GM18505 (cell line): ENCODE results near the gene SCRN1.

Source experiments
- ATAC-seq: cut with Tn5 transposase; IDR thresholded peaks from one replicate; pipeline ENCODE4 v1.9.1; 2021; ENCODE audit not compliant: unreplicated experiment
- POLR2A ChIP-seq: IDR thresholded peaks from 4 replicates; pipeline ENCODE4 v1.6.1; 2011; ENCODE audit warnings: borderline replicate concordance; ENCODE audit not compliant: insufficient read depth, insufficient read length; ENCODE audit errors: extremely low read depth

Gene SCRN1

GRCh38 chr7:29955075-29955792 is 34.4 kb downstream of the SCRN1 start:
- ATAC-seq = no peak
- no peak for TF ChIP-seq POLR2A

- no peak for ATAC-seq
- TF ChIP-seq POLR2A = no peak
Observed at GRCh38 chr7:29953726-29954347, 35.8 kb downstream of the SCRN1 start.

- no peak for ATAC-seq
- TF ChIP-seq POLR2A = no peak
Observed at GRCh38 chr7:29951206-29951605, 38.4 kb downstream of the SCRN1 start.

GRCh38 chr7:29950480-29950879 is 39.1 kb downstream of the SCRN1 start:
- no peak for TF ChIP-seq POLR2A

GRCh38 chr7:29948587-29948986 is 41.0 kb downstream of the SCRN1 start:
- ATAC-seq = no peak

More at GRCh38 chr7:29950480-29950879, 39.1 kb downstream of the SCRN1 start:
- ATAC-seq = no peak

GRCh38 chr7:29946428-29947186 is 43.0 kb downstream of the SCRN1 start:
- no peak for ATAC-seq
- no peak for TF ChIP-seq POLR2A

More at GRCh38 chr7:29948587-29948986, 41.0 kb downstream of the SCRN1 start:
- no peak for TF ChIP-seq POLR2A

GRCh38 chr7:29945259-29945809 is 44.3 kb downstream of the SCRN1 start:
- ATAC-seq = no peak
- TF ChIP-seq POLR2A = no peak

- no peak for TF ChIP-seq POLR2A
- no peak for ATAC-seq
Observed at GRCh38 chr7:29940199-29940598, 49.4 kb downstream of the SCRN1 start.

GRCh38 chr7:29937132-29937531 is 52.5 kb downstream of the SCRN1 start:
- no peak for TF ChIP-seq POLR2A
- no peak for ATAC-seq

GRCh38 chr7:29935111-29935510 is 54.5 kb downstream of the SCRN1 start:
- no peak for TF ChIP-seq POLR2A
- ATAC-seq = no peak

- no peak for TF ChIP-seq POLR2A
- ATAC-seq = no peak
Observed at GRCh38 chr7:29929018-29929807, 60.4 kb downstream of the SCRN1 start.

GRCh38 chr7:29926741-29927140 is 62.9 kb downstream of the SCRN1 start:
- TF ChIP-seq POLR2A = no peak
- ATAC-seq = no peak

GRCh38 chr7:29926216-29926615 is 63.4 kb downstream of the SCRN1 start:
- no peak for TF ChIP-seq POLR2A
- no peak for ATAC-seq
